ENCODE measurements around the gene RNF212.

RNF212 gene

GRCh38 chr4:1080432-1080831 lies 32.9 kb downstream of the RNF212 start:
- Histone ChIP-seq H2AK5ac (ENCODE audit: low read length) (no peak overlapping the region), H3K4me2 (ENCODE audit: low read length) (no peak overlapping the region), H3K27me3 (ENCODE audit: insufficient read depth, low read length, poor library complexity) (no peaks in the 10 kb centered on the region), H2BK5ac (ENCODE audit: low read length) (no peak overlapping the region), H3K36me3 (ENCODE audit: control insufficient read depth, insufficient read depth, low read length) (no peaks in the 10 kb centered on the region), H3K4me1 (ENCODE audit: control insufficient read depth, low read depth, low read length) (no peaks in the 10 kb centered on the region), H2BK120ac (ENCODE audit: low read depth, low read length) (no peak overlapping the region), H3K79me1 (ENCODE audit: low read length) (no peaks in the 10 kb centered on the region), H3K4me3 (ENCODE audit: low read length) (no peak overlapping the region), H2BK15ac (replicated peaks; ENCODE audit: low read depth) (no peak overlapping the region), H3K9ac (ENCODE audit: low read length) (no peak overlapping the region), H3K4ac (ENCODE audit: low read depth, low read length) (no peak overlapping the region), H3K27ac (ENCODE audit: low read depth, low read length) (no peak overlapping the region), H3K56ac (ENCODE audit: low read length) (no peak overlapping the region), H3K23ac (ENCODE audit: low read length) (no peak overlapping the region), H4K8ac (ENCODE audit: low read depth, low read length) (no peak overlapping the region), H3K18ac (ENCODE audit: low read length) (no peak overlapping the region), H3K79me2 (ENCODE audit: control insufficient read depth, insufficient read depth, low read length) (no peaks in the 10 kb centered on the region), H4K5ac (ENCODE audit: low read length) (no peak overlapping the region)
- DNase-seq = no peak
- WGBS (ENCODE audit: extremely low coverage, insufficient coverage, low lambda C conversion rate) = no CpG with 5 or more reads among the region's 9 CpGs

GRCh38 chr4:1079711-1080265 lies 33.6 kb downstream of the RNF212 start:
- Histone ChIP-seq H3K4me1 (ENCODE audit: control insufficient read depth, low read depth, low read length) (no peaks in the 10 kb centered on the region), H2BK5ac (ENCODE audit: low read length) (no peak overlapping the region), H3K79me1 (ENCODE audit: low read length) (no peaks in the 10 kb centered on the region), H2BK120ac (ENCODE audit: low read depth, low read length) (no peak overlapping the region), H4K5ac (ENCODE audit: low read length) (no peak overlapping the region), H3K27ac (ENCODE audit: low read depth, low read length) (no peak overlapping the region), H2BK15ac (replicated peaks; ENCODE audit: low read depth) (no peak overlapping the region), H3K4me2 (ENCODE audit: low read length) (no peak overlapping the region), H3K23ac (ENCODE audit: low read length) (no peak overlapping the region), H3K79me2 (ENCODE audit: control insufficient read depth, insufficient read depth, low read length) (no peaks in the 10 kb centered on the region), H4K8ac (ENCODE audit: low read depth, low read length) (no peak overlapping the region), H3K18ac (ENCODE audit: low read length) (no peak overlapping the region), H2AK5ac (ENCODE audit: low read length) (no peak overlapping the region), H3K4me3 (ENCODE audit: low read length) (no peak overlapping the region), H3K36me3 (ENCODE audit: control insufficient read depth, insufficient read depth, low read length) (no peaks in the 10 kb centered on the region), H3K4ac (ENCODE audit: low read depth, low read length) (no peak overlapping the region), H3K56ac (ENCODE audit: low read length) (no peak overlapping the region), H3K9ac (ENCODE audit: low read length) (no peak overlapping the region), H3K27me3 (ENCODE audit: insufficient read depth, low read length, poor library complexity) (no peaks in the 10 kb centered on the region)
- WGBS (ENCODE audit: extremely low coverage, insufficient coverage, low lambda C conversion rate) = no CpG with 5 or more reads among the region's 17 CpGs
- no peak for DNase-seq

GRCh38 chr4:1078490-1078889 lies 34.9 kb downstream of the RNF212 start:
- Histone ChIP-seq H2AK5ac (ENCODE audit: low read length) (no peak overlapping the region), H3K18ac (ENCODE audit: low read length) (no peak overlapping the region), H3K27ac (ENCODE audit: low read depth, low read length) (no peak overlapping the region), H3K27me3 (ENCODE audit: insufficient read depth, low read length, poor library complexity) (no peaks in the 10 kb centered on the region), H3K4me2 (ENCODE audit: low read length) (no peak overlapping the region), H2BK15ac (replicated peaks; ENCODE audit: low read depth) (no peak overlapping the region), H3K23ac (ENCODE audit: low read length) (no peak overlapping the region), H4K5ac (ENCODE audit: low read length) (no peak overlapping the region), H3K4ac (ENCODE audit: low read depth, low read length) (no peak overlapping the region), H2BK5ac (ENCODE audit: low read length) (no peak overlapping the region), H4K8ac (ENCODE audit: low read depth, low read length) (no peak overlapping the region), H3K4me3 (ENCODE audit: low read length) (no peak overlapping the region), H3K79me2 (ENCODE audit: control insufficient read depth, insufficient read depth, low read length) (no peaks in the 10 kb centered on the region), H3K9ac (ENCODE audit: low read length) (no peak overlapping the region), H3K36me3 (ENCODE audit: control insufficient read depth, insufficient read depth, low read length) (no peaks in the 10 kb centered on the region), H3K56ac (ENCODE audit: low read length) (no peak overlapping the region), H3K4me1 (ENCODE audit: control insufficient read depth, low read depth, low read length) (no peaks in the 10 kb centered on the region), H2BK120ac (ENCODE audit: low read depth, low read length) (no peak overlapping the region), H3K79me1 (ENCODE audit: low read length) (no peaks in the 10 kb centered on the region)
- no CpG with 5 or more reads among the region's 5 CpGs for WGBS (ENCODE audit: extremely low coverage, insufficient coverage, low lambda C conversion rate)
- no peak for DNase-seq

GRCh38 chr4:1077711-1078477 lies 35.5 kb downstream of the RNF212 start:
- Histone ChIP-seq H2BK15ac (replicated peaks; ENCODE audit: low read depth) (no peak overlapping the region), H3K4ac (ENCODE audit: low read depth, low read length) (no peak overlapping the region), H3K4me1 (ENCODE audit: control insufficient read depth, low read depth, low read length) (no peaks in the 10 kb centered on the region), H3K4me3 (ENCODE audit: low read length) (no peak overlapping the region), H3K4me2 (ENCODE audit: low read length) (no peak overlapping the region), H3K27ac (ENCODE audit: low read depth, low read length) (no peak overlapping the region), H4K5ac (ENCODE audit: low read length) (no peak overlapping the region), H3K9ac (ENCODE audit: low read length) (no peak overlapping the region), H3K18ac (ENCODE audit: low read length) (no peak overlapping the region), H3K27me3 (ENCODE audit: insufficient read depth, low read length, poor library complexity) (no peaks in the 10 kb centered on the region), H3K23ac (ENCODE audit: low read length) (no peak overlapping the region), H2BK5ac (ENCODE audit: low read length) (no peak overlapping the region), H3K36me3 (ENCODE audit: control insufficient read depth, insufficient read depth, low read length) (no peaks in the 10 kb centered on the region), H3K79me2 (ENCODE audit: control insufficient read depth, insufficient read depth, low read length) (no peaks in the 10 kb centered on the region), H2AK5ac (ENCODE audit: low read length) (no peak overlapping the region), H3K56ac (ENCODE audit: low read length) (no peak overlapping the region), H2BK120ac (ENCODE audit: low read depth, low read length) (no peak overlapping the region), H4K8ac (ENCODE audit: low read depth, low read length) (no peak overlapping the region), H3K79me1 (ENCODE audit: low read length) (no peaks in the 10 kb centered on the region)
- no CpG with 5 or more reads among the region's 27 CpGs for WGBS (ENCODE audit: extremely low coverage, insufficient coverage, low lambda C conversion rate)
- DNase-seq = no peak

- Histone ChIP-seq H4K5ac (ENCODE audit: low read length) (no peak overlapping the region), H3K4me2 (ENCODE audit: low read length) (no peak overlapping the region), H3K4ac (ENCODE audit: low read depth, low read length) (no peak overlapping the region), H3K56ac (ENCODE audit: low read length) (no peak overlapping the region), H3K27ac (ENCODE audit: low read depth, low read length) (no peak overlapping the region), H2BK120ac (ENCODE audit: low read depth, low read length) (no peak overlapping the region), H3K4me1 (ENCODE audit: control insufficient read depth, low read depth, low read length) (no peaks in the 10 kb centered on the region), H3K79me2 (ENCODE audit: control insufficient read depth, insufficient read depth, low read length) (no peaks in the 10 kb centered on the region), H4K8ac (ENCODE audit: low read depth, low read length) (no peak overlapping the region), H3K23ac (ENCODE audit: low read length) (no peak overlapping the region), H3K36me3 (ENCODE audit: control insufficient read depth, insufficient read depth, low read length) (no peaks in the 10 kb centered on the region), H2BK15ac (replicated peaks; ENCODE audit: low read depth) (no peak overlapping the region), H3K18ac (ENCODE audit: low read length) (no peak overlapping the region), H3K27me3 (ENCODE audit: insufficient read depth, low read length, poor library complexity) (no peaks in the 10 kb centered on the region), H2BK5ac (ENCODE audit: low read length) (no peak overlapping the region), H3K9ac (ENCODE audit: low read length) (no peak overlapping the region), H2AK5ac (ENCODE audit: low read length) (no peak overlapping the region), H3K4me3 (ENCODE audit: low read length) (no peak overlapping the region), H3K79me1 (ENCODE audit: low read length) (no peaks in the 10 kb centered on the region)
- whole genome bisulfite sequencing (ENCODE audit: extremely low coverage, insufficient coverage, low lambda C conversion rate) = no CpG with 5 or more reads among the region's 11 CpGs
- DNase-seq = no peak
These were observed 37.3 kb downstream of the RNF212 start for GRCh38 chr4:1075809-1076699.

Measured in mesendoderm (in vitro differentiated cells).